ENCODE measurements around the gene KXD1. TPM values are rescaled to one million over a fixed set of nuclear protein-coding genes. Genes with fewer than 3 reads are reported as not detected.
A peak's percentile ranks its signal among the peaks of the same experiment; 100 is the strongest.

Gene KXD1
- total and polyA plus RNA-seq, 10 of the 15 experiments (the other 5 are each of a cell fraction or from before 2014, with no cell fraction given), result 27.5 to 209 (median 129) TPM

GRCh38 chr19:18542941-18543813, 14.5 kb upstream of the KXD1 start, which contains the start of gene FKBP8 (continued):
- no peak for TF ChIP-seq CEBPZ (IDR thresholded peaks at IDR 0.05; ENCODE audit: low read depth, low read length)
- TF ChIP-seq POLR2AphosphoS2 (IDR thresholded peaks at IDR 0.05; ENCODE audit: low read depth, low read length), result no peak
- no peak for TF ChIP-seq TCF3 (IDR thresholded peaks at IDR 0.05; ENCODE audit: borderline replicate concordance, insufficient read depth, low read depth, low read length)
- TF ChIP-seq DPF2 (IDR thresholded peaks at IDR 0.05), result peak; percentile 69; the same call in 1 of the 2 replicates
- no peak for TF ChIP-seq TCF7 (IDR thresholded peaks at IDR 0.05; ENCODE audit: borderline replicate concordance)
- no peak for TF ChIP-seq SREBF1 (IDR thresholded peaks at IDR 0.05; ENCODE audit: low read length)
- no peak for TF ChIP-seq NFIC (IDR thresholded peaks at IDR 0.05; ENCODE audit: low read depth, low read length)
- TF ChIP-seq FOS (IDR thresholded peaks at IDR 0.05; ENCODE audit: borderline replicate concordance, extremely low read depth, insufficient read length), result peak; percentile 75
- no peak for TF ChIP-seq ATF2 (IDR thresholded peaks at IDR 0.05; ENCODE audit: low read length)
- peak; percentile 86 for TF ChIP-seq NFYB (IDR thresholded peaks at IDR 0.05; ENCODE audit: insufficient read depth, low read depth, low read length)
- TF ChIP-seq ZNF274 (IDR thresholded peaks at IDR 0.05; ENCODE audit: insufficient read depth, insufficient read length), result no peak
- TF ChIP-seq PAX8 (IDR thresholded peaks at IDR 0.05), result no peak
- no peak for TF ChIP-seq RUNX3 (IDR thresholded peaks at IDR 0.05; ENCODE audit: low read length)
- TF ChIP-seq NKRF (conservative IDR thresholded peaks at IDR 0.05), result no peak
- TF ChIP-seq E2F4 (IDR thresholded peaks at IDR 0.05; ENCODE audit: low read depth, low read length), result no peak
- TF ChIP-seq STAT3 (IDR thresholded peaks at IDR 0.05; ENCODE audit: low read depth, low read length), result no peak
- no peak for TF ChIP-seq CTCF (IDR thresholded peaks at IDR 0.05 in 2 of 3, conservative IDR thresholded peaks at IDR 0.05 in 1 of 3; ENCODE audit: control insufficient read depth in 2 of 3, extremely low read depth in 1 of 3, insufficient read depth in 1 of 3, low read depth in 3 of 3, low read length in 3 of 3)
- TF ChIP-seq PBX3 (IDR thresholded peaks at IDR 0.05; ENCODE audit: insufficient replicate concordance, low read depth, low read length), result peak; percentile 97
